Measurements from ENCODE around the gene NDUFA8.

Gene NDUFA8

GRCh38 chr9:122159026-122159924 is at the start of gene NDUFA8, which contains the start of gene MORN5:
Gene NDUFA8, minus strand, starts transcription at chr9:122159779. Its CDS starts 102 bp downstream, at chr9:122159677.
Gene MORN5, plus strand, starts transcription at chr9:122159908. Its CDS starts 65 bp downstream, at chr9:122159973.
- DNase-seq, result peak; percentile 96 to 97

- no peak for DNase-seq
These were observed 47.5 kb upstream of the NDUFA8 start for GRCh38 chr9:122207096-122207495.

- DNase-seq, result no peak
These were observed 46.8 kb upstream of the NDUFA8 start for GRCh38 chr9:122206118-122207046.

GRCh38 chr9:122205176-122205575 is 45.6 kb upstream of the NDUFA8 start:
- DNase-seq, result no peak

- DNase-seq, result no peak
These were observed 44.9 kb upstream of the NDUFA8 start for GRCh38 chr9:122204491-122204890.

GRCh38 chr9:122204055-122204454 is 44.5 kb upstream of the NDUFA8 start:
- no peak for DNase-seq

- no peak for DNase-seq
These were observed 42.5 kb upstream of the NDUFA8 start for GRCh38 chr9:122202111-122202510.

GRCh38 chr9:122201641-122202040 is 42.1 kb upstream of the NDUFA8 start:
- DNase-seq, result no peak

GRCh38 chr9:122200960-122201595 is 41.5 kb upstream of the NDUFA8 start:
- DNase-seq, result no peak

GRCh38 chr9:122197882-122198281 is 38.3 kb upstream of the NDUFA8 start:
- no peak for DNase-seq

GRCh38 chr9:122197426-122197825 is 37.8 kb upstream of the NDUFA8 start:
- DNase-seq, result no peak

GRCh38 chr9:122195875-122196274 is 36.3 kb upstream of the NDUFA8 start:
- DNase-seq, result no peak

GRCh38 chr9:122193651-122194050 is 34.1 kb upstream of the NDUFA8 start:
- no peak for DNase-seq

- DNase-seq, result no peak
These were observed 33.4 kb upstream of the NDUFA8 start for GRCh38 chr9:122192914-122193525.

GRCh38 chr9:122192261-122192875 is 32.8 kb upstream of the NDUFA8 start:
- DNase-seq, result no peak

GRCh38 chr9:122191584-122191983 is 32.0 kb upstream of the NDUFA8 start:
- no peak for DNase-seq

- no peak for DNase-seq
These were observed 31.2 kb upstream of the NDUFA8 start for GRCh38 chr9:122190597-122191381.

GRCh38 chr9:122188369-122188768 is 28.8 kb upstream of the NDUFA8 start:
- no peak for DNase-seq

GRCh38 chr9:122186777-122187470 is 27.3 kb upstream of the NDUFA8 start:
- DNase-seq, result no peak

- no peak for DNase-seq
These were observed 26.7 kb upstream of the NDUFA8 start for GRCh38 chr9:122186301-122186700.

- no peak for DNase-seq
These were observed 25.0 kb upstream of the NDUFA8 start for GRCh38 chr9:122184551-122184950.

Measured in CD4-positive, alpha-beta T cell treated with Interferon alpha-2 for 1 hour (primary cell).